K562 (cell line): ENCODE data around the gene HOXD9. TPM values are rescaled to one million over a fixed set of nuclear protein-coding genes. Genes with fewer than 3 reads are reported as not detected.
A peak's percentile ranks its signal among the peaks of the same experiment; 100 is the strongest.

Experiments
- ATAC-seq: fragments of 200-7000 bp; cut with Tn5 transposase; 3 replicates; pipeline ENCODE4 v1.9.1; 2020; ENCODE audit warnings: moderate library complexity
- BruUV-seq: library from RNA; stranded (reverse); fragments of 400-500 nt; replicated peaks from 2 replicates; lab custom pipeline; 2021; lab: Mats Ljungman, UMichigan
- CTCF ChIA-PET: fragments of 300-600 bp; formaldehyde crosslinking; extraction: SDS; loops from one replicate; lab custom pipeline; 2021; ENCODE audit warnings: low intra/inter-chr PET ratio; lab: Yijun Ruan, JAX
- POLR2A ChIA-PET: fragments of 300-600, 350-650 bp; sonication (Branson Sonifier 250); formaldehyde crosslinking; extraction: SDS; loops from one replicate; lab custom pipeline; 2021; ENCODE audit warnings: antibody characterized with exemption, inconsistent platforms; lab: Yijun Ruan, JAX
- DNase-seq, 4 experiments: peaks; one replicate each; pipeline versions ENCODE4 v3.0.0 to v3.0.0-alpha.2; 2011 to 2018; ENCODE audit warnings: low spot score in 3 of 4, mixed read lengths in 3 of 4; ENCODE audit errors: extremely low read depth in 1 of 4
- FAIRE-seq: peaks from 2 replicates; lab custom pipeline; 2011; peaks lifted over from hg19 to GRCh38; lab: Jason Lieb, UNC
- H2AFZ ChIP-seq: 2 replicates; pipeline ENCODE4 v1.6.0; 2011; ENCODE audit warnings: low read depth, low read length, control low read depth, inconsistent platforms
- H3K27ac ChIP-seq: fragments of 200-600 bp; 3 replicates; pipeline ENCODE4 v1.8.0; 2011; ENCODE audit warnings: low read depth, mild to moderate bottlenecking, control low read depth, inconsistent platforms, low read length, moderate library complexity, mixed read lengths; ENCODE audit errors: extremely low read depth
- H3K27me3 ChIP-seq, 2 experiments: fragments of 300-600 bp in 1 of 2; 2 replicates in 1 of 2; 3 replicates in 1 of 2; pipeline versions ENCODE4 v1.6.0 to v1.8.0; 2011; ENCODE audit warnings: inconsistent platforms in 2 of 2, low read length in 2 of 2, mild to moderate bottlenecking in 1 of 2, mixed read lengths in 1 of 2, moderate library complexity in 1 of 2; ENCODE audit not compliant: control insufficient read depth in 2 of 2, insufficient read depth in 2 of 2
- H3K36me3 ChIP-seq: fragments of 300-600 bp; 3 replicates; pipeline ENCODE4 v1.8.0; 2011; ENCODE audit warnings: mild to moderate bottlenecking, low read length, inconsistent platforms; ENCODE audit not compliant: control insufficient read depth, insufficient read depth
- H3K4me1 ChIP-seq, 2 experiments: fragments of 200-600 bp in 1 of 2; replicated peaks in 1 of 2; 2 replicates in 1 of 2; 3 replicates in 1 of 2; pipeline versions ENCODE4 v1.5.1 to v1.8.0; 2011; ENCODE audit warnings: inconsistent platforms in 2 of 2, low read length in 2 of 2, mild to moderate bottlenecking in 1 of 2, mixed read lengths in 1 of 2, moderate library complexity in 1 of 2; ENCODE audit not compliant: control insufficient read depth in 2 of 2, insufficient read depth in 2 of 2
- H3K4me2 ChIP-seq: 2 replicates; pipeline ENCODE4 v1.6.1; 2011; ENCODE audit warnings: low read length, control low read depth, inconsistent platforms, mixed read lengths; ENCODE audit not compliant: insufficient read depth
- H3K4me3 ChIP-seq: fragments of 200-600 bp; sonication (generic), shearing (Covaris generic); 2 replicates; pipeline ENCODE4 v1.5.1; 2016; ENCODE audit warnings: control low read depth, inconsistent platforms
- H3K79me2 ChIP-seq: fragments of 200-600 bp; 3 replicates; pipeline ENCODE4 v1.8.0; 2011; ENCODE audit warnings: low read length, inconsistent platforms; ENCODE audit not compliant: control insufficient read depth, insufficient read depth
- H3K9ac ChIP-seq, 2 experiments: 2 replicates each; pipeline versions ENCODE4 v1.6.0 to v1.6.1; 2011; ENCODE audit warnings: low read depth in 2 of 2, low read length in 2 of 2, control low read depth in 1 of 2, inconsistent platforms in 1 of 2, mild to moderate bottlenecking in 1 of 2, mixed read lengths in 1 of 2; ENCODE audit not compliant: insufficient read depth in 1 of 2
- H3K9me1 ChIP-seq: one replicate; pipeline ENCODE4 v1.6.0; 2011; ENCODE audit warnings: inconsistent platforms, mild to moderate bottlenecking, low read length, moderate library complexity; ENCODE audit not compliant: control insufficient read depth, insufficient read depth
- H3K9me3 ChIP-seq: replicated peaks from 2 replicates; pipeline ENCODE4 v1.5.1; 2011; ENCODE audit warnings: low read depth, low read length, inconsistent platforms; ENCODE audit not compliant: control insufficient read depth, insufficient read depth
- H4K20me1 ChIP-seq: replicated peaks from 2 replicates; pipeline ENCODE4 v1.6.1; 2011; ENCODE audit warnings: low read length, inconsistent platforms, mixed read lengths; ENCODE audit not compliant: control insufficient read depth, insufficient read depth
- ATF1 ChIP-seq, 2 experiments: fragments of 450-650 bp in 1 of 2; IDR thresholded peaks; 2 replicates each; pipeline ENCODE4 v1.6.1; 2016; ENCODE audit warnings: missing compliant biosample characterization in 1 of 2, missing genetic modification characterization in 1 of 2
- HNRNPLL ChIP-seq: fragments of 200-400 bp; formaldehyde crosslinking; IDR thresholded peaks from 2 replicates; pipeline ENCODE4 v1.6.1; 2017; ENCODE audit warnings: low read length, low read depth, mild to moderate bottlenecking; ENCODE audit not compliant: poor library complexity, severe bottlenecking
- TRIM28 ChIP-seq: fragments of 450-650 bp; IDR thresholded peaks from 2 replicates; pipeline ENCODE4 v1.6.1; 2017
- ZBTB9 ChIP-seq: fragments of 450-650 bp; formaldehyde crosslinking; IDR thresholded peaks from 2 replicates; pipeline ENCODE4 v1.4.0; 2020; ENCODE audit warnings: mild to moderate bottlenecking, moderate library complexity
- WGBS: fragments of 100-300 bp; shearing (Covaris generic); methylation state at CpG from one replicate; pipeline ENCODE4 v1.1.6; 2016; ENCODE audit warnings: low coverage, mixed read lengths; ENCODE audit not compliant: insufficient coverage; ENCODE audit errors: missing lambda C conversion rate; 5-methylcytosine and 5-hydroxymethylcytosine counted together
- in situ Hi-C: fragments of 300-500 bp; cut with MboI; formaldehyde crosslinking; loops from 4 replicates; pipeline ENCODE4 v1.15.0; 2018; ENCODE audit warnings: inconsistent platforms, mixed read lengths
- intact Hi-C: fragments of 100-400 bp; cut with micrococcal nuclease; formaldehyde crosslinking; loops from 2 replicates; pipeline ENCODE4 v1.14.2; 2022
- polyA plus RNA-seq, 8 experiments: library from polyadenylated mRNA; depleted of rRNA in 4 of 8; stranded (reverse) in 5 of 8; unstranded in 3 of 8; fragments of >200 nt; fragmentation: Nextera tagmentation in 2 of 8; fragmentation: Illumina TruSeq in 1 of 8; extraction: Ambion mirVana in 2 of 8; extraction: Trizol in 1 of 8; gene quantifications; 2 replicates each; pipeline versions ENCODE4 v1.2.1 to v1.2.3, GENCODE V29; 2011 to 2014; ENCODE audit warnings: inconsistent platforms in 1 of 8, missing spikeins in 1 of 8
- total RNA-seq, 7 experiments: library from RNA; depleted of rRNA in 6 of 7; stranded (reverse); fragments of >200 nt in 6 of 7; fragmentation: Illumina TruSeq in 2 of 7; extraction: Trizol in 2 of 7; gene quantifications; 2 replicates each; pipeline versions ENCODE4 v1.2.1 to v1.2.3, GENCODE V29; 2011 to 2021; ENCODE audit warnings: low replicate concordance in 1 of 7
- TF ChIP-seq, protein P1 (sequence below): fragments of 450-650 bp; formaldehyde crosslinking; IDR thresholded peaks from 2 replicates; pipeline ENCODE4 v1.4.0; 2020; ENCODE audit warnings: mild to moderate bottlenecking, mixed read lengths

HOXD9 gene
- total and polyA plus RNA-seq, 9 of the 15 experiments (the other 6 are each of a cell fraction or from before 2014, with no cell fraction given): not detected

DNA sequence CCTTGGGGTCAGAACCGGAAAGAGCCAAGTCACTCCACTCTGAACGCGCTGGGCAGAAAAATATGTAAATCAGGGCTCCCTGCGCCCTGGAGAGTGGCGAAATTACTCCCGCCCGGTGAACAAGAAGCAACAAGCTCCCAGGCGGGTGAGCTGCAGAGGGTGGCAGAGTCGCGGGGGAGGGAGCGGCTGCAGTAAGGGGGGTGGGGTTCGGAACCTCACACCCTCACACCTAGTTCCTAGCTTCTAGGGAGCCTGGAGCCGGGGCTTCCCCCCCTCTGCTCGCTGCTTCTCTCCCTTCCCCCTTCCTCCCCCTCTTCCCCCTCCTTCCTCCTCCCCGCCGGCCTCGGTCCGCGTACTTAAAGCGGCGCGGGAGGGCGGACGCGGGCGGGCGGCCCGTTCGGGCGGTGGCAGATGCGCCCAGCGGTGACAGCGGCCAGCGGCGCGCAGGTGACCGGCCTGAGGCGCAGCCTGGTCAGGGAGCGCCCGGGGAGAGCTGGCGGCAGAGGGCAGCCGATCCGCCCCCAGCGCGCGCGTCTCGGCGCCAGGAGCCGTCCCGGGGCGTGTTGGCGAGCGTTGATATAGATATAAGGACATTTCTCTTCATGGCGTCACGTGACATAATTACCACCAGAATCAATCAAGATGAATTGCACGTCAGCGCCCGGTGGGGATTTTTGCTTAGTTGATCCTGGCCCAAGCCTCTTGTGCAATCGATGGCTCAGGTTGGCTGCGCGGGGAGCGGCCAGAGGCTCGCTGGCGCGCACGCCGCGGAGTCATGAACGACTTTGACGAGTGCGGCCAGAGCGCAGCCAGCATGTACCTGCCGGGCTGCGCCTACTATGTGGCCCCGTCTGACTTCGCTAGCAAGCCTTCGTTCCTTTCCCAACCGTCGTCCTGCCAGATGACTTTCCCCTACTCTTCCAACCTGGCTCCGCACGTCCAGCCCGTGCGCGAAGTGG, 15.7 kb upstream of the HOXD9 start, which contains the start of gene HOXD11:
HOXD11 (plus strand) TSS at position 700 of the 959 bp plus-strand sequence; CDS start at position 776, 76 bp downstream.
- no peak for FAIRE-seq
- Histone ChIP-seq H3K9me3 (no peaks in the 10 kb centered on the region), H4K20me1 (peaks cover 4% of the 10 kb centered on the region; the same call in 1 of the 2 replicates), H3K4me3 (no peak within 1 kb of the TSS), H3K9ac (no peak within 1 kb of the TSS), H3K27ac (no peak within 1 kb of the TSS), H2AFZ (no peak within 1 kb of the TSS), H3K9me1 (no peaks in the 10 kb centered on the region), H3K36me3 (no peaks in the 10 kb centered on the region), H3K79me2 (no peaks in the 10 kb centered on the region), H3K4me2 (no peak within 1 kb of the TSS), H3K4me1 (peaks cover 0 to 9% of the 10 kb centered on the region in 2 experiments; a peak in 1 of 5 replicates), H3K27me3 (peaks cover 44 to 48% of the 10 kb centered on the region in 2 experiments)
- in situ Hi-C loops (no loop called here), intact Hi-C loops (no loop called here)
- CTCF ChIA-PET: no interaction called here
- TF ChIP-seq TRIM28: no peak
- no peak for TF ChIP-seq ZBTB9
- no peak for TF ChIP-seq ATF1 (CRISPR knock-in tag; IDR thresholded peaks at IDR 0.05)
- TF ChIP-seq ATF1 (tag; IDR thresholded peaks at IDR 0.05): no peak
- TF ChIP-seq HNRNPLL: no peak
- TF ChIP-seq, protein P1, sequence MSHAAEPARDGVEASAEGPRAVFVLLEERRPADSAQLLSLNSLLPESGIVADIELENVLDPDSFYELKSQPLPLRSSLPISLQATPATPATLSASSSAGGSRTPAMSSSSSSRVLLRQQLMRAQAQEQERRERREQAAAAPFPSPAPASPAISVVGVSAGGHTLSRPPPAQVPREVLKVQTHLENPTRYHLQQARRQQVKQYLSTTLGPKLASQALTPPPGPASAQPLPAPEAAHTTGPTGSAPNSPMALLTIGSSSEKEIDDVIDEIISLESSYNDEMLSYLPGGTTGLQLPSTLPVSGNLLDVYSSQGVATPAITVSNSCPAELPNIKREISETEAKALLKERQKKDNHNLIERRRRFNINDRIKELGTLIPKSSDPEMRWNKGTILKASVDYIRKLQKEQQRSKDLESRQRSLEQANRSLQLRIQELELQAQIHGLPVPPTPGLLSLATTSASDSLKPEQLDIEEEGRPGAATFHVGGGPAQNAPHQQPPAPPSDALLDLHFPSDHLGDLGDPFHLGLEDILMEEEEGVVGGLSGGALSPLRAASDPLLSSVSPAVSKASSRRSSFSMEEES (CRISPR knock-in tag): peak; percentile 58
- 63% methylated on average over 51 of the region's 85 CpGs for WGBS
- no peak for ATAC-seq
- DNase-seq: no peak
- POLR2A ChIA-PET: no interaction called here
- BruUV-seq: no TSS peak
